Frontal cortex (tissue), 4 donors: ENCODE results near the gene GFRA1. TPM values are rescaled to one million over a fixed set of nuclear protein-coding genes. Genes with fewer than 3 reads are reported as not detected.
A peak's percentile ranks its signal among the peaks of the same experiment; 100 is the strongest.

Experiments
- DNase-seq, 2 donors: peaks; one replicate each; pipeline ENCODE4 v3.0.0; 2012; ENCODE audit warnings: low spot score in 2 of 2
- FAIRE-seq: peaks from 2 replicates; lab custom pipeline; 2012; peaks lifted over from hg19 to GRCh38; lab: Jason Lieb, UNC
- total RNA-seq: library from RNA; depleted of rRNA; stranded (reverse); fragments of >200 nt; gene quantifications from one replicate; pipeline ENCODE4 v1.2.3, GENCODE V29; 2014
- donor health status: control.
- donor health status: control.
- donor health status: control.

Gene GFRA1
- total RNA-seq, 1 donor from 2014 or later, result 8.2 TPM

DNA sequence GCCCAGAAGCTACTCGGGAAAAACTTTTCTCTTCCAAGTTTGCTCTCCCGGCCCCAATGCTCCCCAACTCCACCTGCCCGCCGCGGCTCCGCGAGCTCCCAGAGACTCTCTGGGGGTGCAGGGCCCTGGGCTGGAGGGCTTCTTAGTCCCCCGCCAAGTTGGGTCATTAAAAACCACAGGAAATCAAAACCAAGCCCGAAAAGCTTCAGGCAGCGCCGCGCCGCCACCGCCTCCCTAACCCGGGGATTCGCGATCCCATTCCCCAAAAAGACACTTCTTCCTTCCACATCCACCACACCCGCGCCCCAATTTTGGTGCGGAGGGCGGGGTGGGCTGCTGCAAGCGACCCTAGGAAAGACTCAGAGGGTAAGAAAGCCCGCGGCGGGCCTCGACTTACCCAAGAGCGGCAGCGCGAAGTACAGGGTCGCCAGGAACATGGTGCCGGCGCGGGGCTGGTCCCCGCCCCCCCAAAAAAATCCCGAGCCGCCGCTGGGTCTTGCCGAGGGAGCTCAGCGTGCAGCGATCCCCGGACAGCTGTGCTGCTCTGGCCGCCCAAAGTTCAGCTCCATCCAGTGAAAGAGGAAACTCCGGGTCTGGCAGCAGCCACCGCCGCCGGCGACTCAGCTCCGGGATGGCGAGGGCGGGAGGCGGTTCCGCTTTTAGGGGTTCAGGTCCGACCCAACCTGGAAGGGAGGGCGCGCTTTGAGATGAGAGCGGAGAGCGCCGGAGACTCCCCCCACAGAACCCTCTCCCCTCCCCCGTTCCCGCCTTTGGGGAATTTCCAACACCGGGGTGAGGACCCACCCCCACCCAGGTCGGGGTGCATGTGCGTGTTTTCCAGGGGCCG, 1.2 kb downstream of the GFRA1 start:
- DNase-seq (peak; percentile 31 to 54), FAIRE-seq (no peak)

DNA sequence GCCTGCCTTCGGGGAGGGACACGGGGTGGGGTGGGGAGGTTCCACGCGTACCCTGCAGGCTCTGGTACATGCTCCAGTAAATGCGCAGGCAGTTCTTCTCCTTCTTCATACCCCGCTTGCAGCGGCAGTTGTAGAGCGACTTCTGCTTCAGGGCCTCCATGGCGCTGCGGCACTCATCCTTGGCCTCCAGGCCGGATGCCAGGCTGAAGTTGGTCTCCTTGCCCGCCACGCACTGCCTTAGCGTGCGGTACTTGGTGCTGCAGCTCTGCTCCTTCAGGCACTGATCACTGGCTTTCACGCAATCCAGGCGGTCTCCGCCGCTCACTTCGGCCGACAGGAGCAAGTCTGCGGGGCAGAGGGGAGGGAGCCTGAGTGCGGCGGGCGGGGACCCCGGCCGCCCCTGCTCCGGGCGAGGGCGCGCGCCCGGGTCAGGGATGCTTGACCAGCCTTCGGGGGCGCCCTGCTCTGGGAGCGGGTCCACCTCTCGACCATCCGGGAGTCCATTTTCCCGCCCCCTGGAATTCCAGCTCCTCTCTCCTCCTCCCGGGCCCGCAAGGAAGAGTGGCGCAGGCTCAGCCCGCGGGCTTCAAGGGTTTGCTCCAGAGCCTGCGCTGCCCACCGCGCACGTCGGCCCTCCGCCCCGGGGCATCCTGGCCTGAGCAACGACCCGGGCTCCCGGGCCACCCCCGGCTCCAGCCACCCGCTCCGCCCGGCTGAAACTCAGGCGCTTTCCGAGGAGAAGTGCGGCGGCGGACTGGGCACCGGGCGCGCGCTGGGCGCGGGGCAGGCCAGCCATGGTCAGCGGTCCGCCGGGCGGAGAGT, 2.0 kb downstream of the GFRA1 start:
- peak in 1 of 2 donors; percentile 17 for DNase-seq
- no peak for FAIRE-seq

DNA sequence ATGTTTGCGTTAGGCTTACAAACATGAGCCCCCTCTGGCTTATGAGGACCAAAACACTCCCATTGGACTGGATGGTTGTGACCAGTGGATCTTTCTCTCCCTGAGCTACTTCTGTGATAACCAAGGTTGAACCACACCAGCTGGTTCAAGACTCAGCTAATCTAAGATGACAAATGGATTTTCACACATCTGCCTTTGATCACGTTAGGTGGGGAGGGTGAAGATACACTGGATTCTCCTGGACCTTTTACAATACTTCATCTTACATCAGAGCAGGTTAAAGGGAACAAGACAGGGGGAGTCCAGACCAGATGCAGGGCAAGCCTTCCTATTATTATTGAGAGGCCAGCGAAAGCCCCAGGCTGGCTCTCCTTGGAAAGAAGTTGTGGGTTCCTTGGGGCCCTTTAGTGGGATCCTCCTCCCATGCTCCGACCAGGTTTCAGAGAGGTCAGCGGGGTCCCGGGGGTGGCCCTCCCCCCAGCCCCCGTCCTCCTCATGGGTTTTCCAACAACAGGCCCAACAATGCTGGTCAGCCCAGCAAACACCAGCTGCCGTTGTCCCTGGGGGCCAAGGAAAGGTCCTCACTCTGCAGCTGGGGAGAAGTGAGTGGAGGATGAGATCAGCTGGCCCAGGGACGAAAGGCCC, 2.8 kb downstream of the GFRA1 start:
- DNase-seq (no peak), FAIRE-seq (no peak)

DNA sequence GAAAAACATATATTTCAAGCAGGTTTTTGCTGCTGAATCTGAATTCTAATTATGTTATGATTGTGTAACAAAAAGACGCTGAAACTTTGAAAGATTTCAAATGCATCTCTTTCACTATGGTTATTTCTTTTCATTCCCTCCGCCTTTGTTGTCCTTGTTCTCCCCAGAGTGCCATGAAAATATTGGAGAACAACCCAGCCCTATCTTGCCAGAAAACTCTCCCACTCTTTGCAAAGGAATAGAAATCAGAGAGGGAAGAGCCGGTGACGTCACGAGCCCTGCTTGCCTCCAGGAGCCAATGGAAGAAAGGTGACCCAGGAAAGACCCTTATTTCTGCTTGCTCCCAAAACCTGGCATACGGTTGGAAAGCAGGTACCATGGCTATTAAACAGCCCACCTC, 3.4 kb downstream of the GFRA1 start:
- no peak for FAIRE-seq
- peak in 1 of 2 donors; percentile 30 for DNase-seq

DNA sequence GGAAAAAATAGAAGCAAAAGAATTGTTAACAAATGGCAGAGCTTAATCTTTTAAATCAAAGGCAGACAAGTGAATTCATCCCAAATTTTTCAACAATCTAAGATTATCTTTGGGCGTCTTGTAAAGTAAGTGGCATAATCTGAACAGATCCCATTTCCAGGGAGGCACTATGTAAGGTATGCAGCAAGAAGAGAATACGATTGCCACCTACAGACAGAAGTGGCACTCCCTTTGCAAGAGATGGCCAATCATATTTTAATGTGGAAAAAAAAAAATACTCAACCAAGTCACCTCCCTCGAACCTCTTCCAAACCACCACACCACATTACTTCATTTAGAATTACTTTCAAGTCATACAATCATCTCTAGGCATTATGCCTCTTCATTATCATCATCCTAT, 4.0 kb downstream of the GFRA1 start:
- FAIRE-seq (no peak), DNase-seq (no peak)

DNA sequence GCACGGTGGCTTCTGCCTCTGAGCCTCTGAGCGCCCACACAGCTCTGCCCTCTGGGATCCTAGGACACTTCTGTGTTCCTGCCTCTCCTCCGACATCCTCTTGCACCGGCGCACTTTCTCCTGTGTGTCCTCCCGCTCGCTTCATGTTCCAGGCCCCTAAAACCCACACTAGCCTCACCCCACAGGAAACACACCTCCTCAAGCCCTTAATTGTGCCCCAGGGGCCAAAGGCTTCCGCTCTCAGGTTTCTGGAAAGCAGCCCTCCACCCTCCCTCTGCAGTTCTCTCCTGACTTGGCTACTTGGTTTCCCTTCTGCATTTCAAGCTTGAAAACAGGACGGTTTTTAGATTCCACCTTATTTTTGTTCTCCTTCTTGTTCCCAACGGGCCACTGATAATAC, 7.3 kb downstream of the GFRA1 start:
- DNase-seq (no peak), FAIRE-seq (no peak)

DNA sequence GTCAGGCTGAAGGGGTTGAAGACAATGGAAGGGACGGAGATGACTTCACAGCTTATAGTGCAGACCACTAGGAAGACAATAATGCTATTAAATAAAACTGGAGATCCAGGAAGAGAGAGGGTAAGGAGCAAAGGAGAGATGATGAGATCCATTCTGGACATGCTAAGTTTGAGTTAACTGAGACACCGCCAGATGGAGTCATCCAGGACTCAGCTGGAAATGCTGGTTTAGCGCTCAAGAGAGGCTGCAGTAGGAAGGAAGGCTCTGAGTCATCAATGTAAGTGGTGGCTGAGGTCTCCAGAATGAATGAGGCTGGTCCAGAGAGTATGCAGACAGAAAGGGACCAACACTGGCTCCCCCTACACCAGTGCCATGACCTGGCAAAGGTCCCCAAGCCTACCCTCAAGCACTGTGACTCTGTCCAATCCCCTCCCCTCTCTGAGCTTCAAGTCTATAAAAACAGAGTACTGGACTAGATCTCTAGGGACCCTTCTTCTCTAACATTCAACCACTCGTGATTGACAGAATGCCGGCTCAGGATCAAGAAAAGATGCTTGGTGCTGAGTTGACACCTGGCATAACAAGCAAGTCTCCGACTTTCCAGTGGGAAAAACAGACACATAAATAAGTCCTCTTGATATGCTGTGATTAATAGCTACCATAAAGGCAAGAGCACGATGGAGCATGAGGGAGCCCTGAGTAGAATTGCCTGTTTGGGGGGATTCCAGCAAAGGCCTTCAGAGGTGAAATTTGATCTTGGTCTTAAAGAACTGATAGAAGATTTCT, 8.9 kb downstream of the GFRA1 start:
- FAIRE-seq (no peak), DNase-seq (no peak)

DNA sequence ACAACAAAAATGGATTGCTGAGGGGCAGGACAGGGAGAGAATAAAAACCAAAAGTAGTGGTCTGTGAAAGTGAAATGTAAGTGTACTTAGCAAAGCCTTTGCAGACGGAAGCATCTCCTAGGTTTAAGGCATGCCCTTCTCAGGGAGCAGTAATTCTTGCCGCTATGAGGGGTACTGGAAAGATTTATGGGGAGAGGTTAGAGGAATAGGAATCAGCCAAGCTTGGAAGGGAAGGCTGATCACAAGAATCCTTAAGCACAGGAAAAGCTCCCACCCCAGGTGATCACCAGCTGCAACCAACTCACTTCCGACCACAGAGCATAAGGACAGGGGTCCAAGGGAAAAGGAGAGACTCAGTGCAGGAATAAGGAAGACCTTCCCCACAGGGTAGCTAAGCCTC, 10.3 kb downstream of the GFRA1 start:
- FAIRE-seq (no peak), DNase-seq (no peak)

DNA sequence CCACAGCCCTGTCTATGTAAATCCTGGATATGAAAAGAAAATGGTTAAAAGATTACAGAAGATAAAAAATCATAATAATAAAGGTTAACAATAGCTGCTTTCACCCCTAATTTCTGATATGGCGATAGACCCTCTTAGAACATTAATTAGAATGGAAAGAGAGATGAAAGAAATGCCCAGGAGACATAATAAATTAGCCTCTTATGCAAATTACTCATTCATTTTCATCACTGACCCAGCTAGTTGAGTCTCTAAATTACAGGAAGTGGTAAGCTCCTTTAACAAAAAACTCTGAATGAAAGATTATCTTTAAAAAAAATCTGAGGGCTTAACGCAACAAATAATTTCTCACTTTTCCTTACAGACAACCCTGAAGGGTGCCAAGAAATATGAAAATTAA, 12.4 kb downstream of the GFRA1 start:
- DNase-seq, result no peak

DNA sequence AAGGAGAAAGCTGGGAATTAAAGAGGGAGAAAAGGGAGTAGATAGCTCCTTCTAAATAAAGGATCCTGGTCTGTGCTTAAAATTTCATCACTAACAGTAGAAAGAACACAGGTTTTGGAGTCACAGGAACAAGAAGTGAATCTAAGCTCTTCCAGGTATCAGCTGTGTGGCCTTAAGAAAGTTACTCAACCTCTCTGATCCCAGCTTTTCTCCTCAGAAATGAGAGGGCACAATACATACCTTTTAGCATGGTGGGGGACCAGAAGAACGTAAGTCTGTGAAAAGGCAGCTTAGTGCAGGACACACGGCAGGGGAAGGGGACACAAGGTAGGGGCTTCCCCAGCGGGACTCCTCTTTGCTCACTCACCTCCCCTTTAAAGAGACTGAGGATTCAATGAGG, 13.4 kb downstream of the GFRA1 start:
- FAIRE-seq, result no peak
- DNase-seq, result no peak

More for the DNA sequence above, 12.4 kb downstream of the GFRA1 start:
- no peak for FAIRE-seq

DNA sequence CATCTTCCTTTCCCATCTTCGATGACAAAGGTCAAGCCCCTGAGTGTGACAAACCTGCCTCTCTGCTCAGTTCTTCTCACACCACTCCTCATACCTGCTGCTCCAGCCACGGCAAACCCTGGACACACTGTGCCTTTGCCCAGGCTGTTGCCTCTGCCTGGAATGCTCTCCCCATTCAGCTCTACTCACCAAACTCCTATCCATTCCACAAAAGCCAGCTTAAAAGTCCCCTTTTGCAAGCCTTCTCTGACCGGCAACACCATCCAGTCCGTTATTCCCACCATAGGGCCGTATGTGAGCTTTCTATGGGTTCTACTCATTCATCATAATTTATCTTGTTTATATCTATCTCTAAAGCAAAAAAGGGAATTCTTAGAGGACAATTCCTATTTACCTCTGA, 15.2 kb downstream of the GFRA1 start:
- DNase-seq (no peak), FAIRE-seq (no peak)

DNA sequence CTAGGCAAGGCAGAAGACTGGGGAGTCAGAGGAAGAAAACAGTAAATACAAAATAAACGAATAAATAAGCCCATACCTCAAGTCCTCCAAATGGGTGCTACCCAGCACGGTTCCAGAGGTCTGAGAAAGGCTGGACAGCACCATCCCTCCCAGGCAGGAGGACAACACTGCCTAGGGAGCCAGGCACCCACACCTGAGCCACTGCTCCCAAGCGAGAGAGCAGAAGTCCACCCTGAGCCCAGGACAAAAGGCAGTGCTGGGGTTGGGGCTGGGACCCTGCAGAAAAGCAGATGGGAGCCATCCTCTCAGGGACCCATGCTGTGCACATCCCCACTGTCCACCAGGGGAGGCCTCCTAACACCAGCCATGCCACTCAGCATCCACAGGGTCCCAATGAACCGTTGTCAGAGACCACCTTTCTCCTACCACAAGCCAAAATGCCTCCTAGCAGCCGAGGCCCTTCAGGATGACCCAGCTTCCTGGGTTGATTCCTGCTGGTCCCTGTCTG, 16.2 kb downstream of the GFRA1 start:
- FAIRE-seq, result no peak
- DNase-seq, result no peak

DNA sequence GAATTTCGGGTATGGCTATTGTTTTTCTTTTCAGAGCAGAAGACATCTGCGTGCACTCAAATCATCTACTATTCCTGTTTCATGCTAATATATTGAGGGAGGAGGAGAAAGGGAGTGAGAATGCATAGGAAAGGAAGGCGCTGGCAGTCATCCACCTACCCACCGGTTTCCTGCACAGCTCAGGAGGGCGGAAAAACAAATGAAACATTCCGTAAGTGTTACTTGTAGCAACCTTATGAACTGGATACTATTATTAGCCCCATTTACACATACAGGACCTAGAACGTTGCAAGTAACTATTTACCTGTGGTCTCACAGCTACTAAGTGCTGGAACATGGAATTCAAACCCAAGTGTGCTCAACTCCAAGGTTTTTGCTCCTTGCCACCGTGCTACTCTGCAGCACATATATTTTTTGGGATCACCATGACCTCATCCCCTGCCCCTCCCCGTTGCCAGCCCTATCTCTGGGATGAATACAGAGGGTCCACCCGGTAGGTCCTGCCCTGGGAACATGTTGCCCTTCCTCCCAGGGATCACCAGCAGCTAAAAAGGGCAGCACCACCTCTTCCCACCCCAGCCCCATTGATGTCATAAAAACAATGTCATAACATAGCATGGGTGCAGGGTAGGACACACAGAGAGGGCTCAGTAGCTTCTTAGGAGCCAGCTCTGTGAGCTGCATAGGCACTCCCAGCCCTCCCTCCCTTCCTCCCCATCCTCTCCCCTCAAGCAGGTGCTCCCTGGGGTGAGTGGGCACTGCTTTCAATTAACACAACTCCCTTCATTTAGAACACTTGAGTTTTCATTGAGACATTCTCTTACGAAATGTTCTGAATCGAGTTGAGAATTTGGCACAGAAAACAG, 16.9 kb downstream of the GFRA1 start:
- DNase-seq (no peak), FAIRE-seq (no peak)

DNA sequence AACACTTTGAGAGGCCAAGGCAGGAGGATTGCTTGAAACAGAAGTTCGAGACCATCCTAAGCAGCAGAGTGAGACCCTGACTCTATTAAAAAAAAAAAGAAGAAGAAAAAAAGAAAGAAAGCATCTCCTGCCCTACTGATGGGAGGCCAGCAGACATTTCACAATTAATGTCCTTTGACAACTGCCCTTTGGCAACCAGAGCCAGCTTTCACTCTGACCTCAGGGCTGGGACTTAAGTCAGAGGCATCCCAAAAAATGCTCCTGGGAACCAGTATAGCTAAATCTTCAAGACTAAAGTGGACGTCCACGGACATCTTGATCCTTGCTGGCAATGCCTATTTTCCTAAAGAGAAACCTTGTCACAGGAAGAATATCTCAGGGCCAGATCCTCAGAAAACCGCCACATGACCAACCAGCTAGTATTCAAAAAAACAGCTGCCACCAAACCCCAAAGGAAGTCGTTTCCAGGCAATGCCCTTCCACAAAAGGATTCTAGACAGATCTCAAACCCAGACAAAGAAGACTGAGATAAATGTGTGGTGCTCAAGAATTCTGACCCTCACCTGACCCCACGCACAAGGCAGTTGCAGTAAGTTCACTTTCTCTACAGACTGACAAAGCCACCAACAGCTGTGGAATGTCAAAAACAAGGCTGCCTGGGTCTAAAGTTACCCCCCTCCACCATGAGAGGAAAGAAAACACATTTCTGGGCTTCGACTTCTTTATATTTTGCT, 18.4 kb downstream of the GFRA1 start:
- no peak for FAIRE-seq
- no peak for DNase-seq

DNA sequence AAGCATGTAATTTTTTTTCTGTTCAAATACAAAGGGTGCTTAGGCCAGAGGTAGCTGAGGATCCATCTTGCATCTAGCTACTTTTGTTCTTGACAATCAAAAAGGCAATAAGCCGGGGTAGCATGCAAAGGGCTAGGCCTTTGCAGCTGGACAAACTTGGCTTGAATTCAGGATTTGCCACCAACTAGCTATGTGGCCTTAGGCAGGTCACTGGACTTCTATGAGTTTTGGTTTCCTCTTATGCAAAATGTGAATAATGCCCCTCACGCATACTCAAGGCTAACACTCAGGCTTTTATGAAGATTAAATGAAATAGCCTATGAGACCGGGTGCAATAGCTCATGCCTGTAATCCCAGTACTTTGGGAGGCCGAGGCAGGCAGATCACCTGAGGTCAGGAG, 19.3 kb downstream of the GFRA1 start:
- FAIRE-seq (no peak), DNase-seq (no peak)

DNA sequence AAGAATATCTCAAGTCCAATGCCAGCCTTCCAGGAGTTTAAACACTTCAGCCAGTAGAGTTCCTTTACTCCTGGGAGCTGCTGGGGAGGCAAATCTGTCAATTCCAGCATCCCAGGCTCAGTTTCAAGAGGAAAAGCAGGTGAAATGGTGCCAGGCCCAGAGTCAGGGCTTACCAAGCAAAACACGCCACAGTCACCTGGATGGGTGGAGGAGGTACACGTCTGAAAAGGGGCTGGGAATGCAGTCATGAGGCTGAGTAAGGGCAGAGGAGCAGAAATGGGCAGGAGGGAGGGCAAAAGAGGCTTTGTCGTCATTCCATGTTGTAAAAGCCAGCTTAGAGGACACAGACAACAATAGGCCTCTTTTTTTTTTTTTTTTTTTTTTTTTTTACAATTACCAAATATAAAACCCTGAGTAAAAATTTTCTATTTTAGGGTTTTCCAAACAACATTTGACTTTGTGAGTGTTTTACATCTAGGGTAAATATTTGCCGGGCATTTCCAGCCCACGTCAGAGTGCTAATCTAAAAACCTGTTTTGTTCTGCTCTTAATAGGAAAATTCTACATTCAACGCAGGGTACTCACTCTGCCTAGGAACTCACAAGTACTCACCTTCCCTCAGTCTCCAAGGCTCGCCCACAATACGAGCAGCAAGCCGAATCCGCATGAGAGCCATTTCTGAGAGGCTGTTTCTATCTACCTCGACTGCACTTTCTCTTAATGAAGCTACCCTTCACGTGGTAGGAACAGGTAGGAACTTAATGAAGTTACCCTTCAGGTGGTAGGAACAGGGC, 21.2 kb downstream of the GFRA1 start:
- DNase-seq (no peak), FAIRE-seq (no peak)

DNA sequence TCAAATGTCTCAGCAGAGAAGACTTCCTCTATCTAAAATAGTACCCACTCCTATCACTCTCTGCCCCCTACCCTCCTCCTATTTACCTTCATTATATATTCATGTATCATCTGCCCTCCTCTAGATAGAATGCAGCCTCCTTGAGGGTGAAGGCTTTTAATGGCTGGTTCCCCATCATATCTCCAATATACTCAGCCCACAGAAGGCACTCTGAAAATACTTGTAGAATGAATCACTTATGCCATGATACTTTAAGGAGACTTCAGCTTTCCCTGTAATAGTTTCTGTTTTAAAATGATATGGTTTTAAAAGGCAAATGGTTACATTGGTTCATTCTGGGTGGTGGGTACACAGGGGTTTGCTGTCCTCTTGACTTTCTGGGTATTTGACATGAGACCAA, 25.3 kb downstream of the GFRA1 start:
- FAIRE-seq (no peak), DNase-seq (no peak)
